A549 treated with dexamethasone at 1 μM for 4 hours (cell line): ENCODE data around the gene HEPN1. TPM values are rescaled to one million over a fixed set of nuclear protein-coding genes. Genes with fewer than 3 reads are reported as not detected.

Experiments
- total RNA-seq: library from RNA; stranded (reverse); fragments of 200-300 nt; extraction: Qiagen RNA extraction; gene quantifications from 5 replicates; pipeline ENCODE4 v1.2.3, GENCODE V29; 2022

Gene HEPN1
- total RNA-seq = not detected in 5 replicates

GRCh38 chr11:124918950-124919349 lies at the start of gene HEPN1:
Gene HEPN1, plus strand, starts transcription at chr11:124919250.

GRCh38 chr11:124897674-124898262 lies 21.3 kb upstream of the HEPN1 start, which contains the start of gene ROBO4:
Gene ROBO4, minus strand, starts transcription at chr11:124897865. Its CDS starts 70 bp downstream, at chr11:124897795.

DNA sequence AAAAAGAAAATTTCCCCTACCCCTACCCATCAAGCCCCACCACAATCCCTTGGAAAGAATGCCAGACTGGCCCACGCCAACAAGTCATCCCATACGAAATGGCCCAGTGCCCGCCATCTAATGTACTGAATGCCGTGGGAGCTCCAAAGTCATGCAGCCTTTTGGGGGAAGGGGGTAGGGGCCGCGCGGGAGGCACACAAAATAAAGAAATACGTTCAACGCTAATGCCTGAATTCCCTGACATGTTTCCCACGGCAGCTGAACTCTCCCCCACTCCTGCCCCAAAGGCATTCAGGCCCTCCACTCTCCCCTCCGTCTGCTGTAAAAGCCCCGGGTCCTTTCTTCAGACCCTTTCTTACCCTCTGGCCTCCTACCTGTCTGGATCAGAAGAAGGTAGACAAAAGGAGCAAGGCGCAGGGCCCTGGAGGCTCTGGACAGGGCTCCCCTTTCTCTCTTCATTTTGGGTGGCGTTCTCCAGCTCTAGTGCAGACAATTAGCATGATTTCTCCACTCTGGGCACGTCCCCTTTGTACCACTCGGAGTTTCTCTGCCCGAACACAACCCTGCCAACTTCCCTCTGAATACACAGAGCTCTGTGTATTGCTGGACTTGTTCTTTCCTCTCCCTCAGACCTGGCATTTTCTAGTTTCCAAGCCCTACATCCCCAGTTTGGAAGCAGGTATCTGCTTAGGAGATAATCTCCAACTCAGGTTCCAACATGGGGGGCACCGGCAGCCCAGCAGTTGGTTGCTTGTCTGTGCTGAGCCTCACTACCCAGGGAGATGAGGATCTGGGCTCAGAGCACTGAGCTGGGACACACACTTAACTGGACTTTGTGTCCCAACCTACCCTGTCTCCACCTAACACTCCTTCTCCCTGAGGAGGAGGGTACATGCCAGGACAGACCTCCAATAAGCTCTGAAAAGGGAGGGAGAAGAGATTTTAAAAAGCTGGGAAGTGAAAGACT lies 16.8 kb downstream of the HEPN1 start, which contains the start of gene HEPACAM:
HEPACAM (minus strand) TSS at position 500 of the 967 bp plus-strand sequence; CDS start at position 459, 41 bp downstream.

GRCh38 chr11:124953753-124954589 lies 34.9 kb downstream of the HEPN1 start, which contains the start of gene CCDC15:
Gene CCDC15, plus strand, starts transcription at chr11:124954202. Its CDS starts 531 bp downstream, at chr11:124954733.

Other genes starting within 250 kb of the HEPN1 start
- 12.4 to 16.7 TPM (median 15.2 TPM) in 5 replicates for gene SIAE, start 245.5 kb upstream of the HEPN1 start, total RNA-seq
- gene SPA17, start 245.3 kb upstream of the HEPN1 start, total RNA-seq = 17.8 to 33.0 TPM (median 19.6 TPM) in 5 replicates
- 6.4 to 13.1 TPM (median 11.8 TPM) in 5 replicates for gene NRGN, start 179.3 kb upstream of the HEPN1 start, total RNA-seq
- gene VSIG2, start 167.0 kb upstream of the HEPN1 start, total RNA-seq = not detected in 5 replicates
- 9.4 to 12.9 TPM (median 12.1 TPM) in 5 replicates for gene ESAM, start 157.0 kb upstream of the HEPN1 start, total RNA-seq
- gene MSANTD2, start 118.8 kb upstream of the HEPN1 start, total RNA-seq = 5.2 to 6.6 TPM (median 6.2 TPM) in 5 replicates
- 1.9 to 2.6 TPM (median 2.3 TPM) in 5 replicates for gene ROBO3, start 53.8 kb upstream of the HEPN1 start, total RNA-seq
- gene ROBO4, start 21.4 kb upstream of the HEPN1 start, total RNA-seq = 0.06 to 0.18 TPM in 2 of 5 replicates, not detected in the others
- gene HEPACAM, start 16.8 kb downstream of the HEPN1 start, total RNA-seq = not detected in 5 replicates
- 0.51 to 0.89 TPM (median 0.66 TPM) in 5 replicates for gene CCDC15, start 35.0 kb downstream of the HEPN1 start, total RNA-seq
- 0.06 to 0.21 TPM (median 0.08 TPM) in 5 replicates for gene SLC37A2, start 144.1 kb downstream of the HEPN1 start, total RNA-seq
- gene TMEM218, start 192.4 kb downstream of the HEPN1 start, total RNA-seq = 19.6 to 23.0 TPM (median 22.9 TPM) in 5 replicates
- 0.05 TPM in 1 of 5 replicates, not detected in the others for gene PKNOX2, start 245.5 kb downstream of the HEPN1 start, total RNA-seq